NT2/D1 (cell line): ENCODE results near the gene MROH8.

Source experiments
- DNase-seq: peaks from one replicate; pipeline ENCODE4 v3.0.0-alpha.2; 2011; ENCODE audit warnings: low read depth, low spot score
- H3K27me3 ChIP-seq: 2 replicates; pipeline ENCODE4 v1.6.0; 2011; ENCODE audit warnings: mild to moderate bottlenecking; ENCODE audit not compliant: insufficient read length, insufficient read depth
- H3K36me3 ChIP-seq: 2 replicates; pipeline ENCODE4 v1.6.1; 2011; ENCODE audit warnings: mild to moderate bottlenecking, low read length, mixed read lengths; ENCODE audit not compliant: insufficient read depth, insufficient read length
- H3K4me1 ChIP-seq: 2 replicates; pipeline ENCODE4 v1.5.1; 2011; ENCODE audit not compliant: insufficient read depth, insufficient read length
- H3K4me3 ChIP-seq: 2 replicates; pipeline ENCODE4 v1.5.1; 2011; ENCODE audit warnings: low read depth; ENCODE audit not compliant: insufficient read length
- H3K9ac ChIP-seq: 2 replicates; pipeline ENCODE4 v1.6.0; 2011; ENCODE audit warnings: low read depth; ENCODE audit not compliant: insufficient read length
- H3K9me3 ChIP-seq: 2 replicates; pipeline ENCODE4 v1.5.1; 2011; ENCODE audit warnings: mild to moderate bottlenecking, low read length; ENCODE audit not compliant: insufficient read depth
- SUZ12 ChIP-seq: IDR thresholded peaks from 2 replicates; pipeline ENCODE4 v1.6.1; 2011; ENCODE audit not compliant: insufficient read length, insufficient read depth; ENCODE audit errors: extremely low read depth
- YY1 ChIP-seq: IDR thresholded peaks from 2 replicates; pipeline ENCODE4 v1.6.1; 2011; ENCODE audit not compliant: insufficient read length, insufficient read depth
- ZNF274 ChIP-seq: IDR thresholded peaks from 2 replicates; pipeline ENCODE4 v1.6.1; 2011; ENCODE audit warnings: mild to moderate bottlenecking, low read depth, low read length

MROH8 gene

GRCh38 chr20:37198932-37199660, 19.7 kb upstream of the MROH8 start:
- no peak for DNase-seq
- H3K36me3 ChIP-seq, result peaks cover 78% of the 10 kb centered on the region
- no peak overlapping the region for H3K9ac ChIP-seq

GRCh38 chr20:37194621-37195417, 15.5 kb upstream of the MROH8 start:
- TF ChIP-seq YY1, result no peak
- no peaks in the 10 kb centered on the region for H3K9me3 ChIP-seq
- no peaks in the 10 kb centered on the region for H3K27me3 ChIP-seq
- no peak overlapping the region for H3K4me3 ChIP-seq
- H3K4me1 ChIP-seq, result peaks cover 6% of the 10 kb centered on the region
- no peak overlapping the region for H3K9ac ChIP-seq
- DNase-seq, result no peak
- H3K36me3 ChIP-seq, result peaks cover 74% of the 10 kb centered on the region

More at GRCh38 chr20:37198932-37199660, 19.7 kb upstream of the MROH8 start:
- Histone ChIP-seq H3K4me1 (peaks cover 3% of the 10 kb centered on the region), H3K4me3 (no peak overlapping the region), H3K9me3 (no peaks in the 10 kb centered on the region), H3K27me3 (no peaks in the 10 kb centered on the region)
- TF ChIP-seq YY1 (no peak), ZNF274 (no peak), SUZ12 (no peak)

GRCh38 chr20:37193821-37194220, 14.5 kb upstream of the MROH8 start:
- H3K9ac ChIP-seq, result no peak overlapping the region
- TF ChIP-seq SUZ12 (no peak), ZNF274 (no peak), YY1 (no peak)
- no peaks in the 10 kb centered on the region for H3K27me3 ChIP-seq
- peaks cover 74% of the 10 kb centered on the region for H3K36me3 ChIP-seq
- no peaks in the 10 kb centered on the region for H3K9me3 ChIP-seq
- H3K4me1 ChIP-seq, result peaks cover 6% of the 10 kb centered on the region
- no peak overlapping the region for H3K4me3 ChIP-seq
- DNase-seq, result no peak

GRCh38 chr20:37193226-37193625, 13.9 kb upstream of the MROH8 start:
- H3K9ac ChIP-seq, result no peak overlapping the region
- H3K9me3 ChIP-seq, result no peaks in the 10 kb centered on the region
- peaks cover 70% of the 10 kb centered on the region for H3K36me3 ChIP-seq
- H3K4me1 ChIP-seq, result peaks cover 6% of the 10 kb centered on the region
- no peak for DNase-seq
- TF ChIP-seq ZNF274 (no peak), YY1 (no peak), SUZ12 (no peak)
- no peak overlapping the region for H3K4me3 ChIP-seq
- H3K27me3 ChIP-seq, result no peaks in the 10 kb centered on the region

GRCh38 chr20:37192137-37192854, 12.9 kb upstream of the MROH8 start:
- TF ChIP-seq SUZ12 (no peak), YY1 (no peak), ZNF274 (no peak)
- Histone ChIP-seq H3K9ac (no peak overlapping the region), H3K4me3 (no peak overlapping the region), H3K36me3 (peaks cover 66% of the 10 kb centered on the region), H3K4me1 (peaks cover 6% of the 10 kb centered on the region), H3K9me3 (no peaks in the 10 kb centered on the region), H3K27me3 (no peaks in the 10 kb centered on the region)
- peak; percentile 65 for DNase-seq

- Histone ChIP-seq H3K36me3 (peaks cover 68% of the 10 kb centered on the region), H3K4me1 (peaks cover 6% of the 10 kb centered on the region), H3K9ac (no peak overlapping the region), H3K27me3 (no peaks in the 10 kb centered on the region), H3K9me3 (no peaks in the 10 kb centered on the region), H3K4me3 (no peak overlapping the region)
- no peak for TF ChIP-seq SUZ12
- no peak for TF ChIP-seq ZNF274
- no peak for TF ChIP-seq YY1
- no peak for DNase-seq
Observed at GRCh38 chr20:37190354-37191112, 11.2 kb upstream of the MROH8 start.
